ENCODE results near the gene AFF3.

- TF ChIP-seq CTCF (conservative IDR thresholded peaks at IDR 0.05; ENCODE audit: low read depth, low read length) (no peak), EZH2 (IDR thresholded peaks at IDR 0.05; ENCODE audit: borderline replicate concordance, low read depth, low read length, poor library complexity, severe bottlenecking) (no peak)
Observed at GRCh38 chr2:100126897-100127401, 15.4 kb downstream of the AFF3 start.

All from A673 (cell line).